ENCODE data around the gene DEDD.

Gene DEDD

GRCh38 chr1:161132410-161133219 is at the start of gene DEDD:
DEDD (minus strand) TSS chr1:161132667; CDS start chr1:161124462, 8,205 bp downstream.
- TF ChIP-seq CTCF (IDR thresholded peaks at IDR 0.05; ENCODE audit: low read depth, low read length, missing control alignments), result no peak
- H3K4me3 ChIP-seq (replicated peaks; ENCODE audit: low read depth, low read length), result peak within 1 kb of the TSS; percentile 84
- DNase-seq (ENCODE audit: extremely low read depth, low read depth), result peak; percentile 89

DNA sequence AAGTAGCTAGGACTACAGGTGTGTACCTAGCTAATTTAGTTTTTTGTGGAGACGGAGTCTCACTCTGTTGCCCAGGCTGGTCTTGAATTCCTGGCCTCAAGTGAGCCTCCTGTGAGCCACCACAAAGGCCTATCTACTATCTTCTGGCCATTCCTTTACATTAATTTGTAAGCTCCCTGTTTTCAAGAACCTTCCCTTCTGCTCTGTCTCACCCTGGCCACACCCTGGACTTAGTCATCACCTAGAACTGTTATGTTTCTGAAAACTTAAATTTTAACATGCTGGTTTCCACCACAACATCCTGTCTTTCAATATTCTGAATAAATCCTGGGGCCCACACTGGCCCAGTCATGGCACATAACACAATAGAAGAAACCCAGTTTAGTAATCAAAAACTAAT is 49.7 kb upstream of the DEDD start:
- DNase-seq (ENCODE audit: extremely low read depth, low read depth), result no peak
- no peak for TF ChIP-seq CTCF (IDR thresholded peaks at IDR 0.05; ENCODE audit: low read depth, low read length, missing control alignments)
- H3K4me3 ChIP-seq (replicated peaks; ENCODE audit: low read depth, low read length), result no peak overlapping the region

DNA sequence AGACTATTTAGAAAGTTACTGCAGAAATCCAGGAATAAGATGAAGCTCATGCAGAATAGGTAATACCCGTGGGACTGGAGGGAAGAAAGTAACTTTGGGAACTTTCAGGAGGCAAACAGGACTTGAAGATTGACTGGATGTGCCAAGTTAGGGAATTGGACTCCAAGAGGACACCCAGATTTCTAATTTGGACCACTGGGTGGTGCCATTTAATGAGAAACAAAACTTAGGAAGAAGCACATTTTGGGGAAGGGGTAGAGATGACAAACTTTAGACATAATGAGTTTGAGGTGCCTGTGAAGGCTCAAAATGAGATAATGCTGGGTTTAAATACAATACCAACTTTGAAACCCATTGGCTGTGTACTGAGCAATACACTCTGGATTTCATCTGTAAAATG is 48.2 kb upstream of the DEDD start:
- no peak for DNase-seq (ENCODE audit: extremely low read depth, low read depth)
- peak; percentile 32 for TF ChIP-seq CTCF (IDR thresholded peaks at IDR 0.05; ENCODE audit: low read depth, low read length, missing control alignments)
- H3K4me3 ChIP-seq (replicated peaks; ENCODE audit: low read depth, low read length), result no peak overlapping the region

DNA sequence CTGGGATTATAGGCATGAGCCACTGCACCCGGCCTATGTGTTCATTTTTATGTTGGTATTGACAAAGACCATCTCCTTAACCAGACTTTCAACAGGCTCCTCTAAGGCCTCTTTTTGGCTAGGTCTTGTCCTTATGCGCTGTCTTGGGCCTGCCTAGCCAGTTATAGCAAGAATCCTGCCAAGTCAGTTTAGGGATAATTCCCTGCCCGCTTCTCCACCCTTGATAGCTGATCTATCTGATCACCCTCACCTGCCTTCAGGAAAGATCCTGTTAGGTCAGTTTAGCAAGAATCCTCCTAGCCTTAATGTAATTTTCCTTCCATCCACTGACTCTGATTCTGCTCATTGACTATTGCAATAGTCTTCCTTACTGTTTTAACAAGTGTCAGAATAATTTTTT is 47.2 kb upstream of the DEDD start:
- DNase-seq (ENCODE audit: extremely low read depth, low read depth), result no peak
- H3K4me3 ChIP-seq (replicated peaks; ENCODE audit: low read depth, low read length), result no peak overlapping the region
- TF ChIP-seq CTCF (IDR thresholded peaks at IDR 0.05; ENCODE audit: low read depth, low read length, missing control alignments), result no peak

GRCh38 chr1:161177936-161178244 is 45.4 kb upstream of the DEDD start:
- no peak for TF ChIP-seq CTCF (IDR thresholded peaks at IDR 0.05; ENCODE audit: low read depth, low read length, missing control alignments)
- DNase-seq (ENCODE audit: extremely low read depth, low read depth), result no peak
- H3K4me3 ChIP-seq (replicated peaks; ENCODE audit: low read depth, low read length), result peak overlapping the region; percentile 81

DNA sequence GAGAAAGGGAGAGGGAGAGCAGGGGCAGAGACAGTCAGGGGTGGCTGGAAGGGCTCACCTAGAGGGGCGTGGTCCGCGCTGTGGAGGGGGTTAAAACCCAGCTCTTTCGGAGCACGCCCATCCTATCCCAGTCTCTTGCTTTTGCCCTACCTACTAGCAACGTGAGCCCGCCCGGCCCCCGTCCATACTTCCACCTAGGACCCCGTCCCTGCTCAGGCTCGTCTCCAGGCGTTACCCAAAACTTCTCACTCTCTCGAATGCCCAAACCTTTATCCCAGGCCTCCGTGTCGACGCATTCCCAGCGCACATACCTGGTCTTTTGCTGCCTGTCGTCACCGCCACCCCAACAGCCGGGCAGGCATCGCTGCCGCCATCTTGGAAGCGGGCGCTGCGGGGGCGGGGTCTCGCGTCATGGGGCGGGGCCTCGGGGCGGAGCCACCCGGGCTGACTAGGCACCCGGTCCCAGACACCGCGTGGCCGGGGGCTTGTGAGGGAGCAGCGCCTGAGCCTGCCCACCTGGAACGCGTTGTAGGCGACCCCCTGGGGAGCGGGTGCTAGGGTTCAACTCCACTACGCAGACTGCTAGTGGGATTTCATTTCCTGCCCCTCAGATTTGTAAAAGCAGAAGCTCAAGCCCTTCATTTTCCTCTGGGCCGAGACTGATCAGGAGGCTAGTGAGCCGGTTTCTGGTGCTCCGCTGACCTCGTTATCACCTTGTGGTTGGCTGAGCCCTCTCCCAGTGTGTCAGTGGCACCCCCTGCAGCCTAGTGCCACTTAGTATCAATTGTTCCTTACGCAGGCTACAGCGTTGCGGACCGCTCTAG is 44.9 kb upstream of the DEDD start, which contains the start of gene B4GALT3:
Gene B4GALT3 (minus strand): TSS at position 396 of the 824 bp plus-strand sequence. CDS start 1,447 bp downstream, outside the sequence.
- no peak for DNase-seq (ENCODE audit: extremely low read depth, low read depth)
- H3K4me3 ChIP-seq (replicated peaks; ENCODE audit: low read depth, low read length), result peak within 1 kb of the TSS; percentile 81
- TF ChIP-seq CTCF (IDR thresholded peaks at IDR 0.05; ENCODE audit: low read depth, low read length, missing control alignments), result no peak
